ENCODE data around the gene PTCSC3. TPM values are rescaled to one million over a fixed set of nuclear protein-coding genes. Genes with fewer than 3 reads are reported as not detected.
"Not testable (repeated sequence)": the region's sequence is repeated elsewhere in the genome, so short reads cannot be mapped to it uniquely, and the experiment has no call there.

Gene PTCSC3
- total RNA-seq, 1 experiment from 2014 or later, result not detected

GRCh38 chr14:36174767-36175424 lies 1.6 kb downstream of the PTCSC3 start:
- no peak for DNase-seq (ENCODE audit: low read depth)

GRCh38 chr14:36173161-36173560 lies 3.4 kb downstream of the PTCSC3 start:
- DNase-seq (ENCODE audit: low read depth), result peak; percentile 3

GRCh38 chr14:36171607-36172006 lies 4.9 kb downstream of the PTCSC3 start:
- DNase-seq (ENCODE audit: low read depth), result no peak

GRCh38 chr14:36167431-36167830 lies 9.1 kb downstream of the PTCSC3 start:
- peak; percentile 3 for DNase-seq (ENCODE audit: low read depth)

GRCh38 chr14:36163451-36163850 lies 13.1 kb downstream of the PTCSC3 start:
- no peak for DNase-seq (ENCODE audit: low read depth)

- no peak for DNase-seq (ENCODE audit: low read depth)
Measured at GRCh38 chr14:36162267-36162666, 14.3 kb downstream of the PTCSC3 start.

GRCh38 chr14:36161776-36162175 lies 14.7 kb downstream of the PTCSC3 start:
- DNase-seq (ENCODE audit: low read depth), result no peak

GRCh38 chr14:36151335-36151734 lies 25.2 kb downstream of the PTCSC3 start:
- no peak for DNase-seq (ENCODE audit: low read depth)

- DNase-seq (ENCODE audit: low read depth), result peak; percentile 2
Measured at GRCh38 chr14:36134038-36134437, 42.5 kb downstream of the PTCSC3 start.

- no peak for DNase-seq (ENCODE audit: low read depth)
Measured at GRCh38 chr14:36132826-36133225, 43.7 kb downstream of the PTCSC3 start.

GRCh38 chr14:36130186-36130585 lies 46.3 kb downstream of the PTCSC3 start:
- DNase-seq (ENCODE audit: low read depth), result no peak

- peak; percentile 23 for DNase-seq (ENCODE audit: low read depth)
Measured at GRCh38 chr14:36129181-36129580, 47.3 kb downstream of the PTCSC3 start.

GRCh38 chr14:36113341-36113740 lies 63.2 kb downstream of the PTCSC3 start:
- no peak for DNase-seq (ENCODE audit: low read depth)

- no peak for DNase-seq (ENCODE audit: low read depth)
Measured at GRCh38 chr14:36111822-36112583, 64.5 kb downstream of the PTCSC3 start.

- DNase-seq (ENCODE audit: low read depth), result peak; percentile 36
Measured at GRCh38 chr14:36105401-36105800, 71.1 kb downstream of the PTCSC3 start.

GRCh38 chr14:36104258-36104657 lies 72.3 kb downstream of the PTCSC3 start:
- not testable (repeated sequence) for DNase-seq (ENCODE audit: low read depth)

- no peak for DNase-seq (ENCODE audit: low read depth)
Measured at GRCh38 chr14:36099619-36100018, 76.9 kb downstream of the PTCSC3 start.

- no peak for DNase-seq (ENCODE audit: low read depth)
Measured at GRCh38 chr14:36097356-36097755, 79.2 kb downstream of the PTCSC3 start.

GRCh38 chr14:36096090-36096489 lies 80.4 kb downstream of the PTCSC3 start:
- peak; percentile 22 for DNase-seq (ENCODE audit: low read depth)

GRCh38 chr14:36094963-36095362 lies 81.6 kb downstream of the PTCSC3 start:
- no peak for DNase-seq (ENCODE audit: low read depth)

- DNase-seq (ENCODE audit: low read depth), result peak; percentile 90
Measured at GRCh38 chr14:36091096-36091495, 85.4 kb downstream of the PTCSC3 start.

GRCh38 chr14:36087411-36087810 lies 89.1 kb downstream of the PTCSC3 start:
- DNase-seq (ENCODE audit: low read depth), result no peak

- DNase-seq (ENCODE audit: low read depth), result no peak
Measured at GRCh38 chr14:36086629-36087395, 89.7 kb downstream of the PTCSC3 start.
